GM23338 (cell line): ENCODE measurements around the gene MAP2K7. TPM values are rescaled to one million over a fixed set of nuclear protein-coding genes. Genes with fewer than 3 reads are reported as not detected.

Experiments used
- ATAC-seq: fragments of 200-7000 bp; cut with Tn5 transposase; 3 replicates; pipeline ENCODE4 v1.9.1; 2020
- DNase-seq: peaks from one replicate; pipeline ENCODE4 v3.0.0-alpha.2; 2015; ENCODE audit warnings: low spot score
- H2AFZ ChIP-seq: fragments of 200-600 bp; sonication (generic); 2 replicates; pipeline ENCODE4 v1.8.0; 2016; ENCODE audit warnings: antibody characterized with exemption, mild to moderate bottlenecking, moderate library complexity
- H3F3A ChIP-seq: fragments of 200-600 bp; sonication (generic); replicated peaks from 2 replicates; pipeline ENCODE4 v1.8.0; 2017; ENCODE audit warnings: antibody characterized with exemption, mixed run types, low read depth
- H3K27ac ChIP-seq: fragments of 200-600 bp; sonication (generic); 2 replicates; pipeline ENCODE4 v1.6.1; 2016; ENCODE audit warnings: low read depth
- H3K27me3 ChIP-seq: fragments of 200-600 bp; sonication (generic); 2 replicates; pipeline ENCODE4 v1.8.0; 2016; ENCODE audit warnings: mild to moderate bottlenecking, mixed run types, moderate library complexity; ENCODE audit not compliant: insufficient read depth
- H3K36me3 ChIP-seq: fragments of 200-600 bp; sonication (generic); 2 replicates; pipeline ENCODE4 v1.8.0; 2016; ENCODE audit warnings: mild to moderate bottlenecking; ENCODE audit not compliant: insufficient read depth
- H3K4me1 ChIP-seq: fragments of 200-600 bp; sonication (generic); 2 replicates; pipeline ENCODE4 v1.8.0; 2016; ENCODE audit warnings: mild to moderate bottlenecking, moderate library complexity; ENCODE audit not compliant: insufficient read depth
- H3K4me2 ChIP-seq: fragments of 200-600 bp; sonication (generic); 2 replicates; pipeline ENCODE4 v1.7.1; 2017; ENCODE audit warnings: mixed run types
- H3K4me3 ChIP-seq: fragments of 200-600 bp; sonication (generic); 2 replicates; pipeline ENCODE4 v1.6.1; 2016; ENCODE audit warnings: mixed run types
- H3K79me2 ChIP-seq: fragments of 200-600 bp; sonication (generic); replicated peaks from 2 replicates; pipeline ENCODE4 v1.8.0; 2017; ENCODE audit warnings: mild to moderate bottlenecking; ENCODE audit not compliant: insufficient read depth
- H3K9me2 ChIP-seq: fragments of 200-600 bp; sonication (generic); 2 replicates; pipeline ENCODE4 v1.8.0; 2017; ENCODE audit not compliant: insufficient read depth
- H4K20me1 ChIP-seq: fragments of 200-600 bp; sonication (generic); replicated peaks from 2 replicates; pipeline ENCODE4 v1.8.0; 2017; ENCODE audit warnings: mild to moderate bottlenecking; ENCODE audit not compliant: insufficient read depth
- H3K27ac Mint-ChIP-seq: 2 replicates; pipeline ENCODE4 v1.8.0; 2020; ENCODE audit warnings: inconsistent platforms, mild to moderate bottlenecking, moderate library complexity, mixed read lengths
- H3K27me3 Mint-ChIP-seq: 3 replicates; pipeline ENCODE4 v1.8.0; 2022; ENCODE audit warnings: low read depth, mild to moderate bottlenecking, moderate library complexity, mixed read lengths, inconsistent platforms; ENCODE audit not compliant: insufficient read depth, poor library complexity
- H3K36me3 Mint-ChIP-seq: 3 replicates; pipeline ENCODE4 v1.8.0; 2021; ENCODE audit warnings: low read depth, mild to moderate bottlenecking, inconsistent platforms, moderate library complexity, mixed read lengths
- H3K4me1 Mint-ChIP-seq: 3 replicates; pipeline ENCODE4 v1.8.0; 2020; ENCODE audit warnings: mild to moderate bottlenecking, inconsistent platforms, mixed read lengths
- H3K4me3 Mint-ChIP-seq: 3 replicates; pipeline ENCODE4 v1.8.0; 2021; ENCODE audit warnings: moderate library complexity, mild to moderate bottlenecking, inconsistent platforms, mixed read lengths
- H3K9me3 Mint-ChIP-seq: 3 replicates; pipeline ENCODE4 v1.8.0; 2020; ENCODE audit warnings: moderate library complexity, mild to moderate bottlenecking, inconsistent platforms, mixed read lengths
- CREB1 ChIP-seq: fragments of 250-450 bp; sonication (Bioruptor Pico); IDR thresholded peaks from 2 replicates; pipeline ENCODE4 v1.5.0; 2020; ENCODE audit warnings: low read depth, mild to moderate bottlenecking, moderate library complexity
- CTCF ChIP-seq, 2 experiments: fragments of 200-600 bp in 1 of 2; sonication (generic) in 1 of 2; conservative IDR thresholded peaks; 2 replicates each; pipeline versions ENCODE4 v1.5.1 to v1.6.1; 2016 to 2017; ENCODE audit warnings: antibody characterized with exemption in 2 of 2, low read depth in 2 of 2, mild to moderate bottlenecking in 2 of 2, moderate library complexity in 1 of 2
- NANOG ChIP-seq: IDR thresholded peaks from 2 replicates; pipeline ENCODE4 v1.6.1; 2016; ENCODE audit warnings: antibody characterized with exemption, borderline replicate concordance
- REST ChIP-seq: IDR thresholded peaks from one replicate; pipeline ENCODE4 v1.6.1; 2018; ENCODE audit warnings: antibody characterized with exemption; ENCODE audit not compliant: unreplicated experiment
- STAT1 ChIP-seq: IDR thresholded peaks from one replicate; pipeline ENCODE4 v1.6.1; 2016; ENCODE audit warnings: antibody characterized with exemption; ENCODE audit not compliant: unreplicated experiment
- polyA plus RNA-seq: library from polyadenylated mRNA; unstranded; fragments of >200 nt; fragmentation: Nextera tagmentation; extraction: Ambion mirVana; gene quantifications from 2 replicates; pipeline ENCODE4 v1.2.1, GENCODE V29; 2016
- total RNA-seq: library from RNA; depleted of rRNA; stranded (reverse); fragments of >200 nt; shearing (Covaris generic); gene quantifications from 2 replicates; pipeline ENCODE4 v1.2.3, GENCODE V29; 2014

MAP2K7 gene
- total and polyA plus RNA-seq, 2 experiments from 2014 or later, result 11.3 to 22.6 TPM

DNA sequence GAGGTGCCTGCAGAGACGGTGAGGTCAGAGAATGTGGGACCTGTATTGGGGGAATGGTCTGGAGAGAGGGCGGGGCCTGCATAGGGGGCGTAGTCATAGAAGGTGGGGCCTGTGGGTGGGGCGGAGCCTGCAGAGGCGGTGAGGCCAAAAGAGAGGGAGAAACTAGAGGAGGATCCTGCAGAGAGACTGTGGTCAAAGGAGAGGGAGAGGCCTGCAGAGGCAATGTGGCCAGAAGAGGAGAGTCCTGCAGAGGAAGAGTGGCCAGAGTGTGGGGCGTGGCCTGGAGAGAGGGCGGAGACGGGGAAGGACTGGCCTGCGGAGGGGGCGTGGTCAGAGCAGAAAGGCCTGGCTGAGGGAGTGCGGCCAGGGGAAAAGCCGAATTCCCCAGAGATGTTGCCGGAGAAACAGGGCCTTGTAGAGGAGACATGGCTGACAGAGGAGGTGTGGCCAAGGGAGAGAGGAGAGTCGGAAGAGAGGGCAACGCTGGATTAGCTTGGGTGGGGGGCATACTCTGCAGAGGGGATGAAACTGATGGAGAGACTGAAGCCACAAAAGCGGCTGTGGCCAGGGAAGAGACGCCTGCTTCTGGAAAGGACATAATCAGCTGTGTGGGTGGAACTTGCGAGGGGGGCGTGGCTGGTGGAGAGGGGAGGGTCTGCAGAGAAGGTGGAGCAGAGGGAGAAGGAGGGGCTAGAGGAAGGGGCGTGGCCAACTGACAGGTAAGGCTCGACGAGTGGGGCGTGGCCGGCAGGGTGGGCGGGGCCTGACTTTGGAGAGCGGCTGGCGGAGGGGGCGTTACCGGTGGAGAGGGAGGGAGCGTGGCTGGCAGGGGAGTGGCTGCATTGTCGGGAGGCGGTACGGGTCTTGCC, 32.0 kb upstream of the MAP2K7 start:
- Histone ChIP-seq H2AFZ (no peak overlapping the region), H3K36me3 (no peaks in the 10 kb centered on the region), H3F3A (peaks cover 13% of the 10 kb centered on the region; the same call in 1 of the 2 replicates), H3K27me3 (peaks cover 31% of the 10 kb centered on the region), H3K27ac (peak overlapping the region; percentile 92), H3K9me2 (no peaks in the 10 kb centered on the region), H3K4me2 (peak overlapping the region; percentile 91), H4K20me1 (no peaks in the 10 kb centered on the region), H3K4me3 (peak overlapping the region; percentile 81; the same call in 1 of the 2 replicates), H3K4me1 (peaks cover 21% of the 10 kb centered on the region; the same call in 1 of the 2 replicates), H3K79me2 (no peaks in the 10 kb centered on the region)
- TF ChIP-seq CREB1 (CRISPR knock-in tag) (peak; percentile 55; the same call in 1 of the 2 replicates), STAT1 (no peak)
- Mint-ChIP-seq H3K27ac (peak overlapping the region; percentile 94), H3K4me1 (peaks cover 18% of the 10 kb centered on the region), H3K4me3 (peak overlapping the region; percentile 54), H3K27me3 (peaks cover 48% of the 10 kb centered on the region), H3K36me3 (peaks cover 5% of the 10 kb centered on the region; the same call in 2 of the 3 replicates), H3K9me3 (no peaks in the 10 kb centered on the region)
- DNase-seq (peak; percentile 99), ATAC-seq (peak; percentile 6)

GRCh38 chr19:7872306-7873204, 31.1 kb upstream of the MAP2K7 start:
- H3K27ac Mint-ChIP-seq, result no peak overlapping the region
- H3K4me3 ChIP-seq, result peak overlapping the region; percentile 81

More at GRCh38 chr19:7872306-7873204, 31.1 kb upstream of the MAP2K7 start:
- Histone ChIP-seq H3K9me2 (no peaks in the 10 kb centered on the region), H4K20me1 (no peaks in the 10 kb centered on the region), H3K4me2 (peak overlapping the region; percentile 91), H3K36me3 (no peaks in the 10 kb centered on the region), H3K27ac (no peak overlapping the region), H2AFZ (no peak overlapping the region), H3F3A (peaks cover 15% of the 10 kb centered on the region; the same call in 1 of the 2 replicates), H3K27me3 (peaks cover 23% of the 10 kb centered on the region), H3K79me2 (no peaks in the 10 kb centered on the region), H3K4me1 (peaks cover 20% of the 10 kb centered on the region; the same call in 1 of the 2 replicates)
- H3K36me3 Mint-ChIP-seq, result peaks cover 5% of the 10 kb centered on the region; the same call in 2 of the 3 replicates
- H3K27me3 Mint-ChIP-seq, result peaks cover 39% of the 10 kb centered on the region
- peaks cover 18% of the 10 kb centered on the region for H3K4me1 Mint-ChIP-seq
- no peaks in the 10 kb centered on the region for H3K9me3 Mint-ChIP-seq
- ATAC-seq (peak; percentile 15), DNase-seq (no peak)
- H3K4me3 Mint-ChIP-seq, result peak overlapping the region; percentile 91
- no peak for TF ChIP-seq REST
- TF ChIP-seq CTCF (conservative IDR thresholded peaks at IDR 0.05; ENCODE audit: low read depth in 2 of 2), result 0 out of 4 replicates have a peak, but pooled peaks of 1 of the 2 experiments have one; percentile 0
- TF ChIP-seq NANOG, result no peak
